H4 (cell line): ENCODE results near the gene SYP. TPM values are rescaled to one million over a fixed set of nuclear protein-coding genes. Genes with fewer than 3 reads are reported as not detected.
A peak's percentile ranks its signal among the peaks of the same experiment; 100 is the strongest.
"Not testable (repeated sequence)": the region's sequence is repeated elsewhere in the genome, so short reads cannot be mapped to it uniquely, and the experiment has no call there.

ENCODE experiments used
- DNase-seq: peaks from one replicate; pipeline ENCODE4 v3.0.0-alpha.2; 2015; ENCODE audit warnings: low spot score
- total RNA-seq: library from RNA; depleted of rRNA; stranded (reverse); fragments of >200 nt; shearing (Covaris generic); gene quantifications from 2 replicates; pipeline ENCODE4 v1.2.3, GENCODE V29; 2014

SYP gene
- total RNA-seq, 1 experiment from 2014 or later: 0.19 TPM

DNA sequence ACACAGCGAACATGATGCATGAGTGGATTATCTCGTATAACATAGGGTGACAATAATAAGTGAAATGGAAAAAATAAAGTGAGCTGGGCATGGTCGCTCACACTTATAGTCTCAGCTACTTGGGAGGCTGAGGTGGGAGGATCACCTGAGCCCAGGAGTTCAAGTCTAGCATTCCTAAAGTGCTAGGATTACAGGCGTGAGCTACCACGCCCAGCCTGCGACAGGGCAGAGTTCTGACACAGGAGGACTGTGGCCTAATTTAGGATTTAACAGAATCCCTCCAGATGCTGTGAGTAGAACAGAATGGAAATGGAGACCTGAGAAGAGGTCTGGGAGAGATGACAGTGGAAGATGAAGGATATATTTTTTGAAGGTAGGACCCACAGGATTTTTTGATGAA is 10.4 kb downstream of the SYP start:
- no peak for DNase-seq

DNA sequence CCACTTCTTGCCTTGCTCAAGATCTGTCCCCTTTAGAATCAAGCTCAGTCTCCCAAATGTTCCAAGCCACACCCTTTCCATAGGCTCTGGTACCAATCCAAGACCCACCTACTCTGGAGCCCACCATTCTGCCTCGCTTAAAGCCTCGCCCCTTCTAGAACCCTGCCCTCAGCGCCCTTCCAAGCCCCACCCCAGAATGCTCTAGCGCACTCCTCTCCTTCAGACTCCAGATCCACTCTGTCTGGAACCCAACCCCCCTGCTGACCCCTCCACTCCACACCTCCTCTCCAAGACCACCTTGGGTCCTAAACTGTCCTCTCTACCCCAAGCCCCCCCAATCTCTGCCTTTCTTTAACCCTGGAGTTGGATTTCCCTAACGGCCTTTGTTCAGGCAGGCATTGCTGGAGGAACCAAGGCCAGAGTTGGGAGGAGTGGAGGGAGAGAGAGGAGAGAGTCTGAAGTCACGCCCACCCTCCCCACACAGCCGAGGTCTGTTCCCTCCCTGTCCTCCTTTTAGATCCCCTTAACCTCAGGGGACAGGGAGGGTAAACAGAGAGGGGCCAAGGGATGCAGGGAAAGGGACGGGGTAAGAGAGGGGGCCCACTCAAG is 11.4 kb downstream of the SYP start:
- DNase-seq: no peak

DNA sequence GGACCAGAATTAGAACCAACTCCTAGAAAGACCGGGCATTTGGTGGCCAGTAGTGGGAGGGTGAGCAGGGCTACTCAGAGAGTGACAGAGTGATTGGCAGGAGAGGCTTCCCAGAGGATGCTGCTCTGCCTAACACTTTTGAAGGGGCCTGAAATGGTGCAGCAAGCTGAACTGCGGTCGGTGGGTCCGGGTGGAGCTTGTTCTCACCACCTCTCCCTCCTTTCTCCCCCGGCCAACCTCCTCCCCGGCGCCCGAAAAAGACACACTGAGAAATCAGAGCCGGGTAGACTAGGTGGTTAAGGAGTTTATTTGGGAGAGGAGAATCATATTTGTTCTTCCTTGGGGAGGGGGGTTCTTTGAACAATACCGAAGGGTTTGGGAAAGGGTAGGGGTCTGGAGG is 12.5 kb downstream of the SYP start:
- DNase-seq: no peak

GRCh38 chrX:49187028-49187394 is 13.0 kb downstream of the SYP start:
- no peak for DNase-seq

GRCh38 chrX:49186125-49187027 is 13.6 kb downstream of the SYP start, which contains the start of gene PRICKLE3:
Gene PRICKLE3, minus strand, starts transcription at chrX:49186373. Its CDS starts 76 bp downstream, at chrX:49186297.
- no peak for DNase-seq

DNA sequence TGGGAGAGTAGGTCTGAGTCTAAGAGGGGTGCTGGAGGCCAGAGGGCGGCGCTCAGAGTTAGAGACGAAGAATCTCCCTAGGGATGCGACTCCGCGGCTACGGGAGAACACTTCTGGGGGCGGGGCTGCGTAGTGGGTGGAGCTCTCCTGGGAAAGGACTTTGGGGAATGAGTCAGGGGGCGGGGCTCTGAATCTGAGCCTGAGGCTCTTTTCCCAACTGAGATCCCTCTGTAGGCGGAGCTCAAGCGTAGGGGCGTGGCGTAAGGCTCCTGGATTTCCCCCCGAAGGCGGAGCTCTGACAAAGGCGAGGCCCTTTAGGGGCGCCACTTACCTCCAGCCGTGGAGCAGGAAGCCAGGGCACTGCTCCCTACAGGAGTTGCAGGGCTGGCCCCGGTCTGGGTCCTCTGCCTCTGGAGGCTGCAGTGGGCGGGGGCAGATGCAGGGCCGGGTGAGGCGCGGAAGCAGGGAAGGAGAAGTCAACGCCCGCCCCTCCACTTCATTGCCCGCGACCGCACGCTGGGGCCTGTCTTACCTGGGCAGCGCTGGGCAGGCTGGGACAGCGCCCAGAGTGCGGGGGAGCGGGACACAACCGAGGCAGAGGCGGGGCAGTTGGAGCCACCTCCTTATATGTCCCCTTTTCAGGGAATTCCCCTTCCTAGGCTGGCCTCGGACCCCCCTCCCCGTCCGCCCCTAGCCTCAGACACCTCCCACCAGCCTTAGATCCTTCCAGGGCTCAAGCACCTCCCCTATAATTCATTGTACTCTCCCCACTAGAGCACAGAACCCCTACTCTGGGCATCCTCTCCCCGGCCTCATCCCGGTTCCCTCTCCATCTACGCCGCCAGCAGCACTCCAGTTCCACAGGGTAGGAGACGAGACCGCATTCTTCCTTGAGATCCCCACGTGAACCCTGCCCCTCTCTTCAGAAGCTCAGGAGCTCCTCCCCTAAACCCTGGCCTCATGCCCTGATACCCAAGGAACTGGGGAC is 15.4 kb downstream of the SYP start:
- peak; percentile 71 for DNase-seq

DNA sequence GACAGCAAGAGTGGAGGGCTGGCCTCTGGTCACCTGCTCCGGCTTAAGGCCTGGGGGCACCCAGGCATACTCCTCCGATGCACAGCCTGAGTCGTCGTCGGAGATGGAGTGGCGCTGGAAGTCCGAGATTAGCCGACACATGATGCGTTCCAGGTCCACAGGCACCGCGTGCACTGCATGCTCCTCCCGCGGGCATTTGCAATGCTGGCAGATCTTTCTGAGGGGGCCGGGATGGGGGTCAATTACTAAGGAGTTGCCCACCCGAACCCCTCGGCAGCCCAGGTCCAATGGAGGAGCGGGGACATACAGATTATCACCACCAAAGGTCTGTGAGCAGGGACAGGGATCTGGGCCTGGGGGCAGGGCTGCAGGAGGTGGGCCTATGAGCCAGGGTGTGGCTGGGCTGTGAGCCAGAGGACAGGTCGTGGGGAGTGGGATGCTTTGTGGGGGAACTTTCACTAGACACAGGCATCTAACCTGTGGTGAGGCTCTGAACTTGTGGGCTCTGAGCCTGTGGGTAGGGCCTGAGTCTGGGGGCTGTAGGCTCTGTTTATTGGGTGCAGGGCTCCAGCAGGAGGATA is 16.2 kb downstream of the SYP start:
- DNase-seq: no peak

GRCh38 chrX:49179358-49179757 is 20.6 kb downstream of the SYP start:
- DNase-seq: no peak

- DNase-seq: no peak
These were observed 21.5 kb downstream of the SYP start for GRCh38 chrX:49178537-49178936.

DNA sequence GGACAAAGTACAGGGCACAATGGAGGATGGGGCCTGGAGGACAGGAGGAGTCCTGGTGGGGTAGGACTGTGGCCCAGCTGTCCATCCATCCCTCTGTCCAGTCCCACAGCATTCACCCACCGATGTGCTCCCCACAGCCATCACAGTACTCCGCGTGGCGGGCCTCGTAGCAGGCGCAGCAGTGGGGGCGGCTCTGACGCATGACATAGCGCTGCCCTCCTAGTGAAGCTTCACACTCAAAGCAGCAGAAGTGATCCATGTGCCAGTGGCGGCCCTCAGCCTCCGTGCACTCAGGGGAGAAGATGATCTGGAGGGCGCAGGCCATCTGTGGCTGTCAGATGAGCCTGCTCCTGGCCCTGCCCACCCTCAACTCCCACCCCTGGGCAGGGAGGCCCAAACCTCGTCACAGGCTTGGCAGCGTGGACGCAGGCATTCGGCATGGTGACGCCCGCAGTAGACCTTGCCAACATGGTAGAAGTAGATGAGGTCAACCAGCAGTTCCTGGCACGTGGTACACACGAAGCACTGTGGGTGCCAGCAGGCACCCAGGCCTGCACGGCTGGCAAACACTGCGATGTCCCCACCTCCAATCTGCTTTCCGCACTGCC is 22.0 kb downstream of the SYP start:
- no peak for DNase-seq

DNA sequence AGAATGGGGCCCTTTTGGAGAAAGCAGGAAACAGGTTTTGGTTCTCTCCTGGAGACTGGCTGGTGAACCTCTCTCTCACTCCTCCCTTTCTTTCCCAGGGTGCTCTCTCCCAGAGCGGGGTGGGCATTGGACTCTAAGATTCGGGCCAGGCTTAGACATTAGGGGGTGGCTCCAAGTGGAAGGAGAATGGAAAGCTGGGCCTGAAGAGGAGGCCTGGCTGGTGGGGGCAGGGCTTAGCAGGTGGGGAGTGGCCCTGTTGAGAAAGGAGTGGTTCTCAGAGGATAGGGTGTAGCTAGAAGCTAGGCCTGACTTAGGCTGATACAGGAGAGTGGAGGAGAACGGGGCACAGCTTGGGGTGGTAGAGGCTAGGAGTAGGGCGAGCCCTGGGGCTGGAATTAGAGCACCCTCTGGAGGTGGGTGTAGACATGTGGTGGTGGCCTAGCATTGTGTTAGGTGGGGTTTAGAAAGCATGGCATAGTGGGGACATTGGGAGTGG is 22.6 kb downstream of the SYP start:
- DNase-seq: no peak

DNA sequence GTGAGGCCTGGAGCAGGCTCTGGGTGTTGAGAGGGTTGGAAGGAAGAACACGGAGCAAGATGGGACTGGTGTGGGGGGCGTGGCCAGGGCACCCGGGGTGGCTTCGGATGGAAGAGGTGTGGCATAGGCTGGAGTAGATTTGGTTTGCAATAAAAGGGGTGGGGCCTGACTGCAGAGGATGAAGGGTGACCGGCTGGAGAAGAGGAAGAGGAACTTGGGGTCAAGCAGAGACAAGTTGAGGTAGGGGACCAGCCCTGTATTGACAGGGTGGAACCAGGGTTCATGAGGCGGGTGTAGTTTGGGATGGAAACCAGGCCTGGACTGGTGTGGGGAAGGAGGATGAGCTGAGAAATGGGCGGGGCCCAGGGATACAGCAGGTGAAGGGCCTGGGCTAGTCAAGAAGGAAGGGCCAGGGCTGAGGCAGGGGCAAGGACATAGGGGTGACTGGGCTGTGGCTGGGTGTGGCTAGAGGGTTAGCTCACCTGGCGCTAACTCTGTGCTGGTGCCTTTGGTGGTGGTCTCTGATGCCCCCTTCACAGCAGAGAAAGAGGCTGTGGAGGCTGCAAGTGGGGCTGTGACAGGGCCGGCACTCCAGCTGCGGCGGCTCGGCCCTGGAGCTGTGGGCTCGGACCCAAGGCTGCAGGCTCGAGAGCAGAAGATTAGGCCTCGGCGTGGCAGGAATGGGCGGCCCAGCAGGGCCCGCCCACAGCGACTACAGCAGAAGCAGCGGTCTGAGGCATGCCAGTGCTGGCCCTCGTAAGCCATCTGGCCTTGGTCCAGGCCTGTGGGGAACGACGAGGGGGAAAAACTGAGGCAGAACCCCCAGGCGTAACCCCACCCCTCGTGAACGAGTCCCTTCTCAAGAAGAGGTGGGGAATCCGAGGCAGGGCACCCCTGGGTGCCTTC is 23.3 kb downstream of the SYP start:
- no peak for DNase-seq

- DNase-seq: no peak
These were observed 24.3 kb downstream of the SYP start for GRCh38 chrX:49175435-49176274.

- DNase-seq: no peak
These were observed 25.3 kb downstream of the SYP start for GRCh38 chrX:49174723-49175122.

DNA sequence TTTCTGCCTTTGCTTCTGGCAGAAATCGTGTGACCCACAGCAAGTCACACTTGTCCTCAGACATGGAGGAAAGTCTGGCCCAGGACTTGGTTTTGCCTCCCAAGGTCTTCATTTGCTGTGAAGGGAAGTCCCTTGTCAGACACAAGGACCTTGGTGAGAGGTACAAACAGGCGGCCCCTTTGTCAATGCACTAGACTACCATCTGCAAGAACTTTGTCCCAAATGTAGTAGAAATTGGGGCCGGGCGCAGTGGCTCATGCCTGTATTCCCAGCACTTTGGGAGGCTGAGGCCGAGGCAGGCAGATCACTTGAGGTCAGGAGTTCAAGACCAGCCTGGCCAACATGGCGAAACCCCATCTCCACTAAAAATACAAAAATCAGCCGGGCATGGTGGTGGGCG is 26.4 kb downstream of the SYP start:
- not testable (repeated sequence) for DNase-seq

- peak; percentile 55 for DNase-seq
These were observed 27.7 kb downstream of the SYP start for GRCh38 chrX:49172280-49172780.

GRCh38 chrX:49171752-49172279 is 28.2 kb downstream of the SYP start, which contains the start of gene PLP2:
Gene PLP2, plus strand, starts transcription at chrX:49171898. Its CDS starts 103 bp downstream, at chrX:49172001.
- DNase-seq: peak; percentile 64

DNA sequence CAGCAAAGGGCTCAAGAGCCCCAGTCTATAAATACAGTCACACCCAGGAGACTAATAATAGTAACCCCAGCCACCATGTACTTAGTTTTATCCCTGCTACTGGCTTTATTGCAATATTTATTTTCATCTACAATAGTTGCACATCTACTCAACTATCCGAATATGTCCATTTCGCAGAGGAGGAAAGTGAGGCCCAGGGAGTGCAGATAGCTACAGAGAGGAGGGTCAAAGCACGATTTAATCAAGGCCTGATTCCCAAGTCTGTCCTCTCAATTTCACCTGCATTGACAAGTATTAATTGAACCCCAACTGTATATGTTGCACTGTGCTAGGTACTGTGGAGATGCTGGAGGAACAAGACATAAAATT is 32.3 kb downstream of the SYP start:
- no peak for DNase-seq
